ENCODE data around the gene GABRA5. TPM values are rescaled to one million over a fixed set of nuclear protein-coding genes. Genes with fewer than 3 reads are reported as not detected.
"Not testable (repeated sequence)": the region's sequence is repeated elsewhere in the genome, so short reads cannot be mapped to it uniquely, and the experiment has no call there.

The GABRA5 gene
- polyA plus RNA-seq (0.03 TPM in 1 of 3 replicates, not detected in the others), polyA minus RNA-seq (not detected in 3 replicates)
- polyA plus RNA-seq (2011; ENCODE audit: low read depth): not detected
- polyA plus RNA-seq (2011; cell fraction: cytosol; rRNA removed): 0.05 and 0.13 TPM in 2 replicates
- 0.38 TPM in 1 of 2 replicates, not detected in the other for polyA plus RNA-seq (2011; cell fraction: nucleus; rRNA removed)
- not detected in 2 replicates for polyA plus RNA-seq (2012; ENCODE audit: low replicate concordance)
- not detected for polyA minus RNA-seq (2011; cell fraction: cytosol; rRNA and poly(A)+ RNA removed)
- polyA minus RNA-seq (2011; cell fraction: nucleus; rRNA and poly(A)+ RNA removed): not detected in 2 replicates

GRCh38 chr15:26866298-26867199 lies at the start of gene GABRA5:
TSS of gene GABRA5 (plus strand) at chr15:26867062. CDS start at chr15:26869249, 2,187 bp downstream.
- Histone ChIP-seq H3K36me3 (ENCODE audit: control insufficient read depth in 2 of 2, extremely low read depth in 1 of 2, insufficient read depth in 2 of 2, low read length in 2 of 2) (no peaks in the 10 kb centered on the region), H3K79me2 (ENCODE audit: control insufficient read depth, insufficient read depth, low read length) (no peaks in the 10 kb centered on the region), H3K9ac (ENCODE audit: control insufficient read depth, extremely low read depth, insufficient read depth, low read length) (no peak within 1 kb of the TSS), H3K27me3 (ENCODE audit: control insufficient read depth, extremely low read depth, insufficient read depth, low read length) (peaks cover 28% of the 10 kb centered on the region), H3K4me1 (ENCODE audit: control insufficient read depth, extremely low read depth, insufficient read depth, low read length) (no peaks in the 10 kb centered on the region), H3K4me2 (ENCODE audit: control insufficient read depth, extremely low read depth, insufficient read depth, low read depth, low read length) (peak within 1 kb of the TSS; percentile 1), H3K4me3 (ENCODE audit: control insufficient read depth in 2 of 3, extremely low read depth in 1 of 3, insufficient read depth in 2 of 3, low read depth in 1 of 3, low read length in 3 of 3) (no peak within 1 kb of the TSS), H3K9me1 (ENCODE audit: control insufficient read depth, extremely low read depth, insufficient read depth, low read length) (no peaks in the 10 kb centered on the region), H4K20me1 (ENCODE audit: control insufficient read depth, extremely low read depth, insufficient read depth, low read length) (no peaks in the 10 kb centered on the region), H3K27ac (ENCODE audit: control insufficient read depth, insufficient read depth, low read length) (no peak within 1 kb of the TSS), H2AFZ (ENCODE audit: control insufficient read depth, low read length) (no peak within 1 kb of the TSS), H3K9me3 (ENCODE audit: control insufficient read depth, low read depth, low read length) (no peaks in the 10 kb centered on the region)
- TF ChIP-seq CTCF (optimal IDR thresholded peaks at IDR 0.05 in 1 of 3, IDR thresholded peaks at IDR 0.05 in 1 of 3, conservative IDR thresholded peaks at IDR 0.05 in 1 of 3; ENCODE audit: extremely low read depth in 1 of 3, insufficient read depth in 2 of 3, low read length in 3 of 3): peak in 2 of 3 experiments; percentile 18 to 30
- TF ChIP-seq EZH2 (IDR thresholded peaks at IDR 0.05; ENCODE audit: low read length): no peak
- dilution Hi-C loops (cut with MboI; ENCODE audit: extremely low pct_ligation_motif_present, low sequenced_read_pairs): no loop called here
- no peak for DNase-seq (ENCODE audit: low read depth, low spot score)
- FAIRE-seq: no peak

GRCh38 chr15:26831191-26831590 lies 35.7 kb upstream of the GABRA5 start:
- DNase-seq (ENCODE audit: low read depth, low spot score); H3K36me3 ChIP-seq (ENCODE audit: control insufficient read depth in 2 of 2, extremely low read depth in 1 of 2, insufficient read depth in 2 of 2, low read length in 2 of 2); H3K4me1 ChIP-seq (ENCODE audit: control insufficient read depth, extremely low read depth, insufficient read depth, low read length); H3K79me2 ChIP-seq (ENCODE audit: control insufficient read depth, insufficient read depth, low read length); dilution Hi-C loops (cut with MboI; ENCODE audit: extremely low pct_ligation_motif_present, low sequenced_read_pairs); H3K9me3 ChIP-seq (ENCODE audit: control insufficient read depth, low read depth, low read length); H3K9ac ChIP-seq (ENCODE audit: control insufficient read depth, extremely low read depth, insufficient read depth, low read length); H3K9me1 ChIP-seq (ENCODE audit: control insufficient read depth, extremely low read depth, insufficient read depth, low read length); H3K27ac ChIP-seq (ENCODE audit: control insufficient read depth, insufficient read depth, low read length); H3K4me3 ChIP-seq (ENCODE audit: control insufficient read depth in 2 of 3, extremely low read depth in 1 of 3, insufficient read depth in 2 of 3, low read depth in 1 of 3, low read length in 3 of 3); FAIRE-seq; H4K20me1 ChIP-seq (ENCODE audit: control insufficient read depth, extremely low read depth, insufficient read depth, low read length); H3K27me3 ChIP-seq (ENCODE audit: control insufficient read depth, extremely low read depth, insufficient read depth, low read length); H2AFZ ChIP-seq (ENCODE audit: control insufficient read depth, low read length); H3K4me2 ChIP-seq (ENCODE audit: control insufficient read depth, extremely low read depth, insufficient read depth, low read depth, low read length): not testable (repeated sequence)
